Measurements from ENCODE around the gene IRAK1. TPM values are rescaled to one million over a fixed set of nuclear protein-coding genes. Genes with fewer than 3 reads are reported as not detected.

IRAK1 gene
- total and polyA plus RNA-seq, 2 of the 8 experiments (the other 6 are each of a cell fraction or from before 2014, with no cell fraction given): 26.6 to 41.7 TPM

DNA sequence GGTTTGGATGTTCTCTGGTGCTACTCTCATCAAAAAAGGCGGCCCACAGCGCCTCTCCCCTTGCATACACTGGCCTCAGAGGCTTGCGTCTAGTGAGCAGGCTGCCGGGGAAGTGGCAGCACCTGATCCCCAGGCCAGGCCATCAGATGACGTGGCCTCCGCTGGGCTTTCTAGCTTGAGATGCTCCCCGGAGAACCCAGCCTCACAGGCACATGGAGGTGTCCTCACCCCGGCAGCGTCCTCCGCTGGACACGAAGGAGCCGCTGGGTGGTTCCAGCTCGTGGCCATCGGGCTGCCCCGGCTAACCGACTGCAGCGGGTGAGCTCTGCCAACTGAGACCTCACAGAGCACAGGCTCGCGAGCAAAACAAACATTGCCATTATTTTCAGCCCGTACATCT is 12.8 kb downstream of the IRAK1 start:
- CTCF ChIA-PET (ENCODE audit: partially characterized antibody): no interaction called here
- H3K4ac ChIP-seq (replicated peaks; ENCODE audit: insufficient read length, low read depth, low read length): no peak overlapping the region
- DNase-seq (ENCODE audit: low read depth in 1 of 2, low spot score in 2 of 2): no peak

More for the DNA sequence above, 12.8 kb downstream of the IRAK1 start:
- Histone ChIP-seq H3K4me2 (ENCODE audit: insufficient read depth in 1 of 2, low read depth in 2 of 2, low read length in 2 of 2) (no peak overlapping the region), H4K91ac (replicated peaks; ENCODE audit: insufficient read length, low read length) (no peak overlapping the region), H2AFZ (ENCODE audit: low read length) (no peak overlapping the region), H3K18ac (ENCODE audit: extremely low read depth, low read length) (no peak overlapping the region), H3K23ac (ENCODE audit: insufficient read length) (no peak overlapping the region), H2BK20ac (ENCODE audit: low read length) (no peak overlapping the region), H3K9ac (replicated peaks in 1 of 4; ENCODE audit: extremely low read depth in 1 of 4, low read depth in 3 of 4, low read length in 3 of 4) (no peak overlapping the region), H3K56ac (replicated peaks; ENCODE audit: insufficient read length, low read depth, low read length) (no peak overlapping the region), H3K79me2 (ENCODE audit: control insufficient read depth in 1 of 2, insufficient read depth in 2 of 2, low read length in 2 of 2) (no peaks in the 10 kb centered on the region), H3K4me1 (replicated peaks in 1 of 4; ENCODE audit: control insufficient read depth in 3 of 4, insufficient read depth in 4 of 4, low read length in 3 of 4) (peaks cover 0 to 3% (median 0%) of the 10 kb centered on the region in 4 experiments; a peak in 1 of 7 replicates), H3K36me3 (ENCODE audit: control insufficient read depth in 2 of 4, insufficient read depth in 4 of 4, low read length in 3 of 4) (no peaks in the 10 kb centered on the region), H3K79me1 (ENCODE audit: low read depth, low read length) (no peaks in the 10 kb centered on the region), H3K14ac (ENCODE audit: insufficient read length) (no peak overlapping the region), H4K8ac (ENCODE audit: extremely low read depth, insufficient read depth, low read length) (no peak overlapping the region), H2AK5ac (ENCODE audit: low read depth, low read length) (no peak overlapping the region), H3K9me3 (ENCODE audit: insufficient read depth in 2 of 2, low read depth in 1 of 2, low read length in 1 of 2) (no peaks in the 10 kb centered on the region), H3K23me2 (ENCODE audit: low read depth, low read length) (no peaks in the 10 kb centered on the region), H2BK15ac (ENCODE audit: low read length) (no peak overlapping the region), H3K4me3 (ENCODE audit: extremely low read depth in 1 of 4, insufficient read depth in 2 of 4, low read depth in 3 of 4, low read length in 4 of 4) (no peak overlapping the region), H4K20me1 (replicated peaks in 1 of 2; ENCODE audit: control insufficient read depth in 1 of 2, insufficient read depth in 2 of 2, low read length in 2 of 2) (no peaks in the 10 kb centered on the region), H3K27me3 (replicated peaks in 1 of 4; ENCODE audit: control insufficient read depth in 3 of 4, extremely low read depth in 1 of 4, insufficient read depth in 3 of 4, low read length in 3 of 4) (no peaks in the 10 kb centered on the region), H2BK12ac (ENCODE audit: low read depth, low read length) (no peak overlapping the region), H4K5ac (ENCODE audit: insufficient read length, low read depth, low read length) (no peak overlapping the region), H3K27ac (ENCODE audit: low read depth, low read length) (no peak overlapping the region), H2BK5ac (ENCODE audit: low read depth, low read length) (no peak overlapping the region), H2BK120ac (replicated peaks; ENCODE audit: low read depth, low read length) (no peak overlapping the region)
- FAIRE-seq: no peak
- POLR2A ChIA-PET (ENCODE audit: partially characterized antibody): interaction anchor here (1.0 to 1.6 kb wide), 3 partner anchors 14 to 22 kb away, joined by 3 to 6 read pairs (median 3); no protein-coding TSS in a partner anchor
- TF ChIP-seq RAD21 (IDR thresholded peaks at IDR 0.05 in 1 of 2, conservative IDR thresholded peaks at IDR 0.05 in 1 of 2; ENCODE audit: low read depth in 2 of 2, low read length in 2 of 2): no peak
- TF ChIP-seq CHD1 (IDR thresholded peaks at IDR 0.05; ENCODE audit: low read depth, low read length): no peak
- no peak for TF ChIP-seq TCF12 (IDR thresholded peaks at IDR 0.05; ENCODE audit: low read depth, low read length)
- no peak for TF ChIP-seq POLR2A (IDR thresholded peaks at IDR 0.05; ENCODE audit: control extremely low read depth in 1 of 2, low read depth in 2 of 2, low read length in 2 of 2)
- no peak for TF ChIP-seq POLR2AphosphoS5 (IDR thresholded peaks at IDR 0.05; ENCODE audit: low read depth, low read length)
- no peak for TF ChIP-seq TEAD4 (IDR thresholded peaks at IDR 0.05; ENCODE audit: low read depth, low read length)
- TF ChIP-seq SIN3A (conservative IDR thresholded peaks at IDR 0.05 in 1 of 2, IDR thresholded peaks at IDR 0.05 in 1 of 2; ENCODE audit: low read depth in 1 of 2, low read length in 2 of 2): no peak
- no peak for TF ChIP-seq CBX8 (IDR thresholded peaks at IDR 0.05; ENCODE audit: borderline replicate concordance, low read depth, low read length)
- no peak for TF ChIP-seq PHF8 (conservative IDR thresholded peaks at IDR 0.05; ENCODE audit: low read depth, low read length)
- TF ChIP-seq FOSL1 (IDR thresholded peaks at IDR 0.05; ENCODE audit: insufficient read depth, low read depth, low read length): no peak
- no peak for TF ChIP-seq ASH2L (IDR thresholded peaks at IDR 0.05; ENCODE audit: low read length)
- TF ChIP-seq, protein P1, sequence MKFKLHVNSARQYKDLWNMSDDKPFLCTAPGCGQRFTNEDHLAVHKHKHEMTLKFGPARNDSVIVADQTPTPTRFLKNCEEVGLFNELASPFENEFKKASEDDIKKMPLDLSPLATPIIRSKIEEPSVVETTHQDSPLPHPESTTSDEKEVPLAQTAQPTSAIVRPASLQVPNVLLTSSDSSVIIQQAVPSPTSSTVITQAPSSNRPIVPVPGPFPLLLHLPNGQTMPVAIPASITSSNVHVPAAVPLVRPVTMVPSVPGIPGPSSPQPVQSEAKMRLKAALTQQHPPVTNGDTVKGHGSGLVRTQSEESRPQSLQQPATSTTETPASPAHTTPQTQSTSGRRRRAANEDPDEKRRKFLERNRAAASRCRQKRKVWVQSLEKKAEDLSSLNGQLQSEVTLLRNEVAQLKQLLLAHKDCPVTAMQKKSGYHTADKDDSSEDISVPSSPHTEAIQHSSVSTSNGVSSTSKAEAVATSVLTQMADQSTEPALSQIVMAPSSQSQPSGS (IDR thresholded peaks at IDR 0.05; ENCODE audit: low read length): no peak
- 93% methylated on average over 20 of the region's 20 CpGs; no CpG with 5 or more reads in 1 of the 2 experiments for WGBS, 2 experiments (ENCODE audit: extremely low coverage in 1 of 2, insufficient coverage in 1 of 2, insufficient read length in 1 of 2, insufficient replicate concordance in 2 of 2, low coverage in 1 of 2, low lambda C conversion rate in 2 of 2, missing lambda C conversion rate in 1 of 2)
